ENCODE results near the gene PDE3B.
"Not testable (repeated sequence)": the region's sequence is repeated elsewhere in the genome, so short reads cannot be mapped to it uniquely, and the experiment has no call there.

PDE3B gene

DNA sequence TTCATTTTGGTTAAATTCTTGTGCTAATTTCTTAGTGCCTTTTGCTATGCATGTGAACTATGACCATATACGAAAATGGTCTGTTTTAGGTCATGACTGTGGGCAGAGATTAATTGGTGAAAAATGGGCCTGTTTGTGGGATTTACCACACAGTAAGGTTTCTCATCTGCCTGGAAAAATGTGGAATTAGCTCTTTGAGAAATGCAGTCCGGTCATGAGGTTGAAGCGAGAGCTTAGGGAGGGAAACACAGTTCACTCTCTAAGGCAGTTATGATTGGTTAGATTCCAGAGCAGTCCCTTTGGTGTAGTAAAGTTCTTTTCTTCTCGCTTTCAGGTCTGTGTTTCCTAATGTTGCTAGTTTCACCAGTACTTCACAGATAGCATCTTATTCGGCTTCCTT is 1.2 kb upstream of the PDE3B start:
- no peak for DNase-seq

GRCh38 chr11:14642873-14643696 is 519 bp upstream of the PDE3B start:
- DNase-seq = no peak

- peak; percentile 45 to 52 for DNase-seq
These were observed 816 bp downstream of the PDE3B start for GRCh38 chr11:14644226-14645014.

- no peak for DNase-seq
These were observed 1.7 kb downstream of the PDE3B start for GRCh38 chr11:14645015-14645912.

- DNase-seq = peak in 1 of 2 experiments; percentile 4
These were observed 2.6 kb downstream of the PDE3B start for GRCh38 chr11:14645985-14646900.

GRCh38 chr11:14650064-14650463 is 6.5 kb downstream of the PDE3B start:
- no peak for DNase-seq

DNA sequence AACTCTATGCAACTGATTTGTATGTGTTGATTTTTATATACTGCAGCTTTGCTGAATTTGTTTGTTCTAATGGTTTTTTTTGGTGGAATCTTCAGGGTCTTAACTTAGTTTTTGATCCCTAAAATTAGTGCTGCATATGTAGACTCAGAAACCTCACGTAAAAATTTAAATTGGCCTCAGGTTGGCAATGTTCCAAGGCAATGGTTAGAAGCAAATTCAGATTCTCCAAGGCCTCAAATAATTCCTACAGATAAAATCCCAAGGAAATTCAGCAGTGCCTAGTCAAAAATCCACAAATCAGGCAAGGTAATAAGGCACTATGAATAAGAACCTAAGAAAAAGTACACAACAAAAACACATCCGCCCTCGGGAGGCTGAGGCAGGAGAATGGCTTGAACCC is 9.5 kb downstream of the PDE3B start:
- DNase-seq = no peak

GRCh38 chr11:14655435-14655834 is 11.8 kb downstream of the PDE3B start:
- DNase-seq = no peak

GRCh38 chr11:14656536-14657457 is 13.2 kb downstream of the PDE3B start:
- DNase-seq = no peak

DNA sequence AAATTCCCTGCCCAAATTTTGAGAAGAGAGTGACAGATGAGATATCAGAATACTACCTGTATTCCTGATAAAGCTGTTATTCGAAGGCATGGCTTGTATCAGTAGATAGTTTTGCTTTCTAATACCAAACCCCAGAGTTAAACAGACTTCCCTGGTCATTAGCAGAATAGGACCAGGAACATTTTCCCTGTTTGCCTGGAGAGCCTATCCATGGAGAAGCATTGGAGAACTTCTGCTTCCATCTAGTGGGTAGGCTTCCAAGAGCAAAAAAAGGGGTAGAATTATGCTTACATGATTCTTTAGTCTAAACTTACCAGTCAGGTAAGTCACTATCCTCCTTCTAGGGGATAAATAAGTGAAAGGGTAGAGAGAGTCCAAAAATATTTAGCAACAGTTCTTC is 14.2 kb downstream of the PDE3B start:
- DNase-seq = no peak

GRCh38 chr11:14664926-14665325 is 21.3 kb downstream of the PDE3B start:
- not testable (repeated sequence) for DNase-seq

DNA sequence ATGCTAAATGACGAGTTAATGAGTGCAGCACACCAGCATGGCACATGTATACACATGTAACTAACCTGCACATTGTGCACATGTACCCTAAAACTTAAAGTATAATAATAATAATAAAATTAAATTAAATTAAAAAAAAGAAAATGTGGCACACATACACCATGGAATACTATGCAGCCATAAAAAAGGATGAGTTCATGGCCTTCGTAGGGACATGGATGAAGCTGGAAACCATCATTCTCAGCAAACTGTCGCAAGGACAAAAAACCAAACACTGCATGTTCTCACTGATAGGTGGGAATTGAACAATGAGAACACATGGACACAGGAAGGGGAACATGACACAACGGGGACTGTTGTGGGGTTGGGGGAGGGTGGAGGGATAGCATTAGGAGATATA is 23.7 kb downstream of the PDE3B start:
- DNase-seq = not testable (repeated sequence)

GRCh38 chr11:14668731-14669301 is 25.2 kb downstream of the PDE3B start:
- no peak for DNase-seq

DNA sequence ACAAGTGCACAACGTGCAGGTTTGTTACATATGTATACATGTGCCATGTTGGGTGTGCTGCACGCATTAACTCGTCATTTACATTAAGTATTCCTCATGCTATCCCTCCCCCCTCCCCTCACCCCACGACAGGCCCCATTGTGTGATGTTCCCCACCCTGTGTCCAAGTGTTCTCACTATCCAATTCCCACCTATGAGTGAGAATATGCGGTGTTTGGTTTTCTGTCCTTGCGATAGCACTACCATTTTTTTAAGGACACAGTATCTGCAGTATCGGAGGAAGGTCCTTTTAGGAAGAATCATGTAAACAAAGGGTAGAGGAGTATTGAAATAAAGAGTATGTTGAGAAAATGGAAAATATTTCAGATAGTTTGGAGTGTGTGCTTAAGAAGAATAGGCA is 25.9 kb downstream of the PDE3B start:
- no peak for DNase-seq

DNA sequence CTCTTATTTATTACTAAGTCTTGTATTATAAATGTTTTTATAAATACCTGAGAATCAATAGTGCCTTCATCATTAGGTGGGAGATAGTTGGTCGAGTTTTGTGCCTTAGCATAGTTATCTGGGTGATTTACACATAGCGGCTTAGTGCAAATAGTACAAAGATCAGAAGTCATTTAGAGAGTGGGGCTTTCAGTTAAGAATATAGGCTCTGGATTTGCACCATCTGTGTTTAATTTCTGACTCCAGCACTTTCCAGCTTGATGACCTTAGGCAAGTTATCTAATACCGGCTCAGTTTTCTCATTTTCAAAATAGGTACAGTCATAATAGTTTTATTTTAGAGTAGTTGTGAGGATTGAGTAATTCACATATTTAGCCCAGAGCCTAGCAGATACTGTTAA is 26.4 kb downstream of the PDE3B start:
- no peak for DNase-seq

DNA sequence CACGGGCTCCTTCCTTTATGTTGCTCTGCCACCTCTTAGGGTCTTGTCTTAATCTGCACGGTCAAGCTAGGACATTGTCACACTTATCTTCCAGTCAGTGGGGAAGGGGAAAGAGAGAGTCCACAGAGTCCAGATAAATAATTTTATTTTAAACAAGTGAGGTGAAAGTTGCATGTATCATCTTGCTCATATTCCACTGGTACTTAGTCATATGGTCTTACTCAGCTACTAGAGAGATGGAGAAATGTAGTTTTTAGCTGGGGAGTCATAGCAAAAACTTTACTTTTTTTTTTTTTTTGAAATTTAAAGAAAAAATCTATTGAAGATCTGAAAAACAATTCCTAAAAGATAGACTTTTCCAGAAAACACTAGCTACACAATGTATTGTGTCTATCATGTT is 29.0 kb downstream of the PDE3B start:
- no peak for DNase-seq

DNA sequence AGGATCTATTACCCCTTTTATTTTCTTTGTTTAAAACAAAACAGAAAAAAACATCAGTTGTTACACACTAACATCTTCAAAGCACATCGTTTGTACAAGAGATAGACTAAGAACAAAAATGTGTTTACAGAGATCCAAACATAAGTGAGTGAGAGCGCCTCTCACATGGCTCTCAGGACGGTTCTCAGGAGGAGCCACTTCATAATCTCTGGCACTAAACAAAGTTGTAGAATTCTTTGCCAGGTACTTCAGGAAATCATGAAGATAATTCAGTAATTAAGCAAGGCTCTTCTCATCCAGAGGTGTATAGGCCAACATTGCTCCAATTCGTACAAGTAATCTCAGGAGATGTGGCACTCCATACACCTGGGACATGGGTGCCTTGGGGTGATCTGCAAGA is 29.8 kb downstream of the PDE3B start:
- DNase-seq = no peak

DNA sequence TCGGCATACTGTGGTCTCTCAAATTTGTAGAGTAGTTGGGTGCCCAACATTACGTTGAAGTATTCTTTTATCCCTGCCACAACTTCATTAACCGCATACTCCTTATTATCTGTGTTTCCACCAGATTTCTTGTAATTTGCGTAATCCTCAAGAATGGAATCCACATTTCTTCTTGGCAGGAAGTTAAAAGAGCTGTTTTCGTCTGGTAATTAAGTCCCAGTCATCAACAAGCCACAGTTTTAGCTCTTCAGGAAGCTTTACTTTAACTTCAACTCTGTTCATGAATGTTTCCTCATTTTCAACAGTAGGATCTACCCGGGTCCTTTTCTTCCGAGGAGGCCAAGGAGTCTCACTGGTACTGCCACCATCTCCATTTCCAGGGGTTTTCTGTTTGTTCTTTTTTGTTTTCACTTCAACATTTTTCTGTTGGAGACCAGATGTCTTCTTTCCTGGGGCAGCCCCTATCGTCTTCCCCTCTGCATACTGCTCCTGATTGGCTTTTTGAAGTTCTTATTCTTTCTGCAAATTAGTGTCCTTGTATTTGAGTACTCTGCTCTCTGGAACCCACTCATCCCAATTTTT is 30.3 kb downstream of the PDE3B start:
- no peak for DNase-seq

GRCh38 chr11:14676068-14676467 is 32.5 kb downstream of the PDE3B start:
- no peak for DNase-seq

- no peak for DNase-seq
These were observed 33.5 kb downstream of the PDE3B start for GRCh38 chr11:14677146-14677545.
